HG03135 (cell line): Measurements from ENCODE around the gene PDGFD.

ENCODE experiments used
- ATAC-seq: cut with Tn5 transposase; IDR thresholded peaks from one replicate; pipeline ENCODE4 v1.9.1; 2021; ENCODE audit warnings: mild to moderate bottlenecking, moderate library complexity; ENCODE audit not compliant: unreplicated experiment

The PDGFD gene

DNA sequence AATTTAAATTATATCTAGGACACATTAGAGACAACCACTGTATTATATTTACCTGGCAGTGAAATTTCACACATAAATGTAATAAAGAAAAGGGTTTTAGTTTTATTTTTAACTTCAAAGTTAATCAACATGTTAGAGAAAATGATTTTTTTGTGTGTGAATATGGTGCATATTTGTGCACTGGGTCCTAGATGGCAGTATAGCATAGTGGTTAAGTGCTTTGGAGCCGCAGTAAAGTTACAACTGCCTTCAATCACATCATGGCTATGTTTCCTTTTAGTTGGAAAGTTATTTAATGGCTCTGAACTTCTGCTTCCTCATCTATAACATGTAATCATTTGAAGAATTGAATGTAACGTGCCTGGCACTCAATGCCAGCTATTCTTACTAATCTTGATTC, 236.4 kb downstream of the PDGFD start:
- ATAC-seq = no peak

DNA sequence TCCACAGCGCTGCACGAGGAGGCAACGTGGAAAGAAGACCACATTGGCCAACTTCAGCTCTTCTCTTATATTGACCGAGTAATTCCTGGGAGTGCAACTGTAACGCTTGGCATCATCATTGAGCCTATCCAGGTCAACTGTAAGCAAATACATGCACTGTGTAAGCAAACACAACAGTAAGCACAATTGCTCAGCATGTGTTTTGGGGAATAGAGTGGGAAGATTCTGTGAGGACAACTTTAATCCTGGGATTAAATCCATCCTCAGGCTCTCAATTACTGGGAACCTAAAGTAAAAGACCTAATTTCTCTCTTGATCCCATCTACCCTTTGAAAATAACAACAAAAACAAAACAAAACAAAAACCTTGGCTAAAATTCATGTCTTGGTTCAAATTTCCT, 237.0 kb downstream of the PDGFD start:
- no peak for ATAC-seq

- no peak for ATAC-seq
Observed at GRCh38 chr11:103924166-103925013, 239.6 kb downstream of the PDGFD start.

DNA sequence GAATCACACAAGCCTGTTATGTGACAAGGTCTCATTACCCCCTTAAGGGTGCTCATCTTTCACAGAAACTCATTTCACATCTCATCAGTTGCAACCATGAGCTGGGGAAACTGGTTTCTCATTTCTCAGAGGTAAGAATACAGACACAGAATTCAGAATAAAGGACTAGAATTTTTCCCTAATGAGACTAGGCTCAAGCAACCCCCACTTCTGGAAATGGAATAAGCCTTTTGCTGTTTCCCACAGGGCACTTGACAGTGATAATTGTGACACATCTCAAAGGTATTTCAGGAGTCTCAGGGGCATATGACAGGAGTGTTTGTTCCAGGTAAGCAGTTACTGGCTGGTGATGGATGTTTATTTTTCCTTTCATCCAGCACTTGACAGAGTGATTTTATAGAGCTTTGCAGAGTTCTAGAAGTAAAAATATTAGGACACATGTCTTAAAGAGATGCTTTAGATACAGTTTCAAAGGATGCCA, 240.5 kb downstream of the PDGFD start:
- no peak for ATAC-seq

DNA sequence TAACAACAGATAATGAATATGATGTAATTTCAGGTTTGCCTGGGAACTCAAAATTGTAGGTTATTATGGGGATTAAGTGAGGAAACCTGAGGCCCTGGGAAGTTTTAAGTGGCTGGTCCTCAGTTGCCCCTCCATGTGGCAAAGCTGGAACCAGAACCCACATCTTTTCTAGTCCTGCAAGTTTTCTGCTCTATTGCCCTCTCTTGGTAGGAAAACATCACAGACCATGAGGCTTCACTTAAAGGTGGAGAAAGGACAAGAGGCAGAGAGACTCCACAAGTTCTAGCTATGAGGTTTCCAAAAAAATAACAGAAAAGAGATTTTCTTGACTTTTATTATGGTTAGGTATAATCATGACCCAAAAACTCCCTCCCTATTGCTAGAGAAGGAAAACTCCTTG, 243.0 kb downstream of the PDGFD start:
- ATAC-seq = no peak

DNA sequence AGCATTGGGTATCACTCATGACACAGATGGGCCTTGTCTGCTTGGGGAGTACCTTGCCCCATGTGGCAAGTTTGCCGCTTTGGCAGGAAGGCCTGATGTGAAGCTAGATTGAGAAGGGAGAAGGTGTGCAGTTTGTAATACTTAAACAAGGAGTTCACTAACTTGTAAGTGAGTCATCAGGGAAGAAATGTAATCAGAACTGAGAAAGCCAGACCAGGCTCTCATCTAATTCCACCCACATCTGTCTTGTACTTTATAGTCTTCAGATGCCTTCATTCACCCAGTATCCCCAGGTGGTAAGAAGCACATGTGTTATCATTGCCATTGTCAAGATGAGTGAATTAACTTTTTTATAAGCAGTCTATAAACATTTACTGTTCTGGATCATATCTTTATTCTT, 243.5 kb downstream of the PDGFD start:
- no peak for ATAC-seq

GRCh38 chr11:103910721-103911120, 253.2 kb downstream of the PDGFD start:
- ATAC-seq = no peak

GRCh38 chr11:103907548-103908455, 256.1 kb downstream of the PDGFD start:
- no peak for ATAC-seq

GRCh38 chr11:103907136-103907535, 256.8 kb downstream of the PDGFD start:
- ATAC-seq = no peak

- ATAC-seq = no peak
Observed at GRCh38 chr11:103906291-103906867, 257.6 kb downstream of the PDGFD start.

GRCh38 chr11:103904324-103904667, 259.7 kb downstream of the PDGFD start:
- peak; percentile 89 for ATAC-seq

GRCh38 chr11:103903621-103904323, 260.2 kb downstream of the PDGFD start:
- ATAC-seq = peak; percentile 86

- ATAC-seq = no peak
Observed at GRCh38 chr11:103902994-103903393, 261.0 kb downstream of the PDGFD start.

DNA sequence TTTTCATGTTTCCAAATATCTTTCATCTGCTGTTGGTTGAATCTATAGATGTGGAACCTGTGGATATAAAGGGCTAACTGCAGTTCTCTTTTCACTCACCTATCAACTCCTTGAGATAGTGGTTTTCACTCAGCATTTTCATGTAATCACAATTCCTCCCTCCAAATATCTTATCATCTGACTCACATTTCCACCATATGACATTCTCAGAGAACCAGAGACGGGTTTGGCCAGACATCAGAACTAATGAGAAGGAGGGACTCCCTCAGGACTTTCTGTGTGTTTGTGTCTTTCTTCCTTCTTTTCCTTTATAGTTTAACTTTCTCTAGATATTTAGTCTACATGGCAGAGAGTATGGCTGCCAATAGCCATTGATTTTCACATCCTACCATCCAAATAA, 262.3 kb downstream of the PDGFD start:
- no peak for ATAC-seq

GRCh38 chr11:103898577-103899336, 265.2 kb downstream of the PDGFD start:
- peak; percentile 72 for ATAC-seq

GRCh38 chr11:103898065-103898464, 265.9 kb downstream of the PDGFD start:
- ATAC-seq = peak; percentile 56

- peak; percentile 23 for ATAC-seq
Observed at GRCh38 chr11:103897160-103897936, 266.6 kb downstream of the PDGFD start.

DNA sequence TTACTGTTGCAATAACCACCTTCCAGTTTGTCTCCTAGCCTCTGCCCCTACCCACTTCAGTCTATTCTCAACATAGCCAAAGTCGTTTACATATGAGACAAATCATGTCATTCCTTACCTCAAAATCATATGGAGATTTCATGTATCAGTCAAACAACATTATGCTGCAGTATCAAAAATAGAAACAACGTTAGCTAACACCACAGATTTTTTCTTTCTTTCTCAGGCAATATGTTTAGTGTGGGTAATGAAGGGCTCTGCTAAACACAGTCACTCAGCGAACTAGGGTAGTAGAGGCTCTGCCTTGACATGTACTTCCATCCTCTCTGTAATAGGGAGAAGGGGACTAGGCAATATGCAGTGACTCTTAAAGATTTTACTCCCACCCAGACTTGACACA, 268.8 kb downstream of the PDGFD start:
- ATAC-seq = no peak

- ATAC-seq = no peak
Observed at GRCh38 chr11:103894673-103895072, 269.3 kb downstream of the PDGFD start.
